Activated T-helper 2 cell treated with anti-CD3 and anti-CD28 coated beads, Interferon-gamma antibody, Interleukin-2, Interleukin-4, amounts not matched to agents 10 μg/mL and 5 μg/mL and 100 μg/mL, durations not matched to agents 14 hours and 24 hours and 36 hours (primary cell): ENCODE data around the gene SFXN1. TPM values are rescaled to one million over a fixed set of nuclear protein-coding genes. Genes with fewer than 3 reads are reported as not detected.
"Not testable (repeated sequence)": the region's sequence is repeated elsewhere in the genome, so short reads cannot be mapped to it uniquely, and the experiment has no call there.

Experiments used
- DNase-seq: peaks from one replicate; pipeline ENCODE4 v3.0.0; 2021; ENCODE audit warnings: low spot score
- H3K27ac Mint-ChIP-seq: one replicate; pipeline ENCODE4 v1.8.0; 2021; ENCODE audit warnings: mixed read lengths
- H3K27me3 Mint-ChIP-seq: one replicate; pipeline ENCODE4 v1.8.0; 2021; ENCODE audit warnings: low read depth, mixed read lengths
- H3K36me3 Mint-ChIP-seq: one replicate; pipeline ENCODE4 v1.8.0; 2021; ENCODE audit warnings: low read depth, mixed read lengths
- H3K4me1 Mint-ChIP-seq: one replicate; pipeline ENCODE4 v1.8.0; 2021; ENCODE audit warnings: low read depth, mixed read lengths
- H3K4me3 Mint-ChIP-seq: one replicate; pipeline ENCODE4 v1.8.0; 2021; ENCODE audit warnings: low read depth, mild to moderate bottlenecking, moderate library complexity, mixed read lengths
- H3K9me3 Mint-ChIP-seq: one replicate; pipeline ENCODE4 v1.8.0; 2021; ENCODE audit warnings: mixed read lengths
- intact Hi-C: fragments of 100-400 bp; cut with micrococcal nuclease; formaldehyde crosslinking; loops from one replicate; pipeline ENCODE4 v1.15.1; 2023
- total RNA-seq: library from RNA; stranded (reverse); gene quantifications from 2 replicates; pipeline ENCODE4 v1.2.3, GENCODE V29; 2022

Gene SFXN1
- 318 and 326 TPM in 2 replicates for total RNA-seq

GRCh38 chr5:175478384-175479124 is at the start of gene SFXN1:
SFXN1 (plus strand) TSS chr5:175478560; CDS start chr5:175492104, 13,544 bp downstream.
- H3K27ac Mint-ChIP-seq = peak within 1 kb of the TSS; percentile 92
- H3K4me1 Mint-ChIP-seq = peaks cover 52% of the 10 kb centered on the region
- intact Hi-C loops = loop anchor here (1.0 kb wide), 1 partner anchor 13 kb away; no protein-coding TSS in a partner anchor

GRCh38 chr5:175434800-175435199 is 43.6 kb upstream of the SFXN1 start:
- H3K9me3 Mint-ChIP-seq = no peaks in the 10 kb centered on the region
- H3K36me3 Mint-ChIP-seq = no peaks in the 10 kb centered on the region

More at GRCh38 chr5:175478384-175479124, at the start of gene SFXN1:
- Mint-ChIP-seq H3K27me3 (peaks cover 8% of the 10 kb centered on the region), H3K36me3 (peaks cover 47% of the 10 kb centered on the region), H3K9me3 (no peaks in the 10 kb centered on the region), H3K4me3 (peak within 1 kb of the TSS; percentile 95)
- peak; percentile 82 for DNase-seq

GRCh38 chr5:175436359-175436758 is 42.0 kb upstream of the SFXN1 start:
- H3K27me3 Mint-ChIP-seq = peaks cover 32% of the 10 kb centered on the region
- intact Hi-C loops = no loop called here
- no peaks in the 10 kb centered on the region for H3K4me1 Mint-ChIP-seq
- DNase-seq = no peak
- H3K36me3 Mint-ChIP-seq = no peaks in the 10 kb centered on the region
- H3K4me3 Mint-ChIP-seq = no peak overlapping the region
- H3K9me3 Mint-ChIP-seq = no peaks in the 10 kb centered on the region
- no peak overlapping the region for H3K27ac Mint-ChIP-seq

More at GRCh38 chr5:175434800-175435199, 43.6 kb upstream of the SFXN1 start:
- H3K27me3 Mint-ChIP-seq = peaks cover 23% of the 10 kb centered on the region
- H3K4me3 Mint-ChIP-seq = no peak overlapping the region
- DNase-seq = no peak
- intact Hi-C loops = no loop called here
- H3K4me1 Mint-ChIP-seq = no peaks in the 10 kb centered on the region
- no peak overlapping the region for H3K27ac Mint-ChIP-seq

- intact Hi-C loops = no loop called here
- no peaks in the 10 kb centered on the region for H3K9me3 Mint-ChIP-seq
- no peaks in the 10 kb centered on the region for H3K36me3 Mint-ChIP-seq
- no peak overlapping the region for H3K4me3 Mint-ChIP-seq
- H3K27me3 Mint-ChIP-seq = peaks cover 50% of the 10 kb centered on the region
- no peak overlapping the region for H3K27ac Mint-ChIP-seq
- no peaks in the 10 kb centered on the region for H3K4me1 Mint-ChIP-seq
- DNase-seq = no peak
These were observed 40.0 kb upstream of the SFXN1 start for GRCh38 chr5:175438234-175438857.

GRCh38 chr5:175443514-175444059 is 34.8 kb upstream of the SFXN1 start:
- Mint-ChIP-seq H3K4me1 (peaks cover 1% of the 10 kb centered on the region), H3K9me3 (no peaks in the 10 kb centered on the region), H3K4me3 (no peak overlapping the region), H3K36me3 (no peaks in the 10 kb centered on the region), H3K27me3 (peaks cover 64% of the 10 kb centered on the region), H3K27ac (no peak overlapping the region)
- intact Hi-C loops = loop anchor here (1.0 kb wide), 1 partner anchor 492 kb away; no protein-coding TSS in a partner anchor
- no peak for DNase-seq

GRCh38 chr5:175444060-175444904 is 34.1 kb upstream of the SFXN1 start, which contains the start of gene DRD1:
DRD1 (minus strand) TSS chr5:175444182; CDS start chr5:175443099, 1,083 bp downstream.
- Mint-ChIP-seq H3K4me3 (peak within 1 kb of the TSS; percentile 43), H3K36me3 (no peaks in the 10 kb centered on the region), H3K9me3 (no peaks in the 10 kb centered on the region), H3K27me3 (peaks cover 67% of the 10 kb centered on the region), H3K27ac (no peak within 1 kb of the TSS), H3K4me1 (peaks cover 1% of the 10 kb centered on the region)
- intact Hi-C loops = loop anchor here (1.0 kb wide), 1 partner anchor 493 kb away; no protein-coding TSS in a partner anchor
- peak; percentile 22 for DNase-seq

- Mint-ChIP-seq H3K4me3 (peak overlapping the region; percentile 43), H3K27ac (no peak overlapping the region), H3K27me3 (peaks cover 69% of the 10 kb centered on the region), H3K9me3 (no peaks in the 10 kb centered on the region), H3K36me3 (no peaks in the 10 kb centered on the region), H3K4me1 (peaks cover 1% of the 10 kb centered on the region)
- DNase-seq = no peak
- intact Hi-C loops = loop anchor here (1.0 kb wide), 1 partner anchor 494 kb away; no protein-coding TSS in a partner anchor
These were observed 33.4 kb upstream of the SFXN1 start for GRCh38 chr5:175444905-175445456.

GRCh38 chr5:175446378-175446777 is 32.0 kb upstream of the SFXN1 start:
- DNase-seq, H3K27ac Mint-ChIP-seq, intact Hi-C loops, H3K9me3 Mint-ChIP-seq, H3K4me3 Mint-ChIP-seq, H3K36me3 Mint-ChIP-seq, H3K4me1 Mint-ChIP-seq: not testable (repeated sequence)
- peaks cover 69% of the 10 kb centered on the region for H3K27me3 Mint-ChIP-seq

- no peak for DNase-seq
- Mint-ChIP-seq H3K36me3 (no peaks in the 10 kb centered on the region), H3K4me3 (no peak overlapping the region), H3K9me3 (no peaks in the 10 kb centered on the region), H3K27me3 (peaks cover 66% of the 10 kb centered on the region), H3K27ac (no peak overlapping the region), H3K4me1 (peaks cover 1% of the 10 kb centered on the region)
- intact Hi-C loops = no loop called here
These were observed 30.8 kb upstream of the SFXN1 start for GRCh38 chr5:175447571-175447970.

GRCh38 chr5:175448276-175448675 is 30.1 kb upstream of the SFXN1 start:
- H3K4me1 Mint-ChIP-seq = peaks cover 1% of the 10 kb centered on the region
- no peak overlapping the region for H3K27ac Mint-ChIP-seq
- no peaks in the 10 kb centered on the region for H3K9me3 Mint-ChIP-seq
- DNase-seq = no peak
- intact Hi-C loops = no loop called here
- H3K4me3 Mint-ChIP-seq = no peak overlapping the region
- peaks cover 66% of the 10 kb centered on the region for H3K27me3 Mint-ChIP-seq
- no peaks in the 10 kb centered on the region for H3K36me3 Mint-ChIP-seq

GRCh38 chr5:175452166-175452565 is 26.2 kb upstream of the SFXN1 start:
- no peaks in the 10 kb centered on the region for H3K36me3 Mint-ChIP-seq
- H3K4me1 Mint-ChIP-seq = peaks cover 6% of the 10 kb centered on the region
- H3K9me3 Mint-ChIP-seq = no peaks in the 10 kb centered on the region
- intact Hi-C loops = no loop called here
- no peak overlapping the region for H3K4me3 Mint-ChIP-seq
- peaks cover 64% of the 10 kb centered on the region for H3K27me3 Mint-ChIP-seq
- no peak for DNase-seq
- no peak overlapping the region for H3K27ac Mint-ChIP-seq

GRCh38 chr5:175454338-175454737 is 24.0 kb upstream of the SFXN1 start:
- intact Hi-C loops, H3K4me3 Mint-ChIP-seq, H3K27ac Mint-ChIP-seq, H3K9me3 Mint-ChIP-seq, H3K36me3 Mint-ChIP-seq, DNase-seq: not testable (repeated sequence)
- Mint-ChIP-seq H3K4me1 (peaks cover 14% of the 10 kb centered on the region), H3K27me3 (peaks cover 57% of the 10 kb centered on the region)
